Adipocyte (in vitro differentiated cells): Measurements from ENCODE around the gene RBM42.
A peak's percentile ranks its signal among the peaks of the same experiment; 100 is the strongest.
"Not testable (repeated sequence)": the region's sequence is repeated elsewhere in the genome, so short reads cannot be mapped to it uniquely, and the experiment has no call there.

Experiments used
- DNase-seq: peaks from one replicate; pipeline ENCODE4 v3.0.0-alpha.2; 2015; ENCODE audit warnings: low read depth
- H3K27me3 ChIP-seq: replicated peaks from 2 replicates; pipeline ENCODE4 v1.7.0; 2013; ENCODE audit warnings: mild to moderate bottlenecking, low read length, moderate library complexity; ENCODE audit not compliant: control insufficient read depth, insufficient read depth
- H3K36me3 ChIP-seq: 2 replicates; pipeline ENCODE4 v1.7.0; 2013; ENCODE audit warnings: low read length, mild to moderate bottlenecking, moderate library complexity; ENCODE audit not compliant: control insufficient read depth, insufficient read depth, severe bottlenecking
- H3K4me1 ChIP-seq: 2 replicates; pipeline ENCODE4 v1.7.0; 2013; ENCODE audit warnings: mild to moderate bottlenecking, low read length, moderate library complexity; ENCODE audit not compliant: control insufficient read depth, insufficient read depth
- H3K4me3 ChIP-seq: 2 replicates; pipeline ENCODE4 v1.7.0; 2013; ENCODE audit warnings: mild to moderate bottlenecking, low read length, moderate library complexity
- H3K9ac ChIP-seq: 2 replicates; pipeline ENCODE4 v1.7.0; 2013; ENCODE audit warnings: mild to moderate bottlenecking, low read length, moderate library complexity
- H3K9me3 ChIP-seq: 2 replicates; pipeline ENCODE4 v1.7.0; 2013; ENCODE audit warnings: mild to moderate bottlenecking, low read length, moderate library complexity; ENCODE audit not compliant: control insufficient read depth

Gene RBM42

GRCh38 chr19:35642312-35642711 lies 13.5 kb downstream of the RBM42 start:
- H3K36me3 ChIP-seq = peaks cover 11% of the 10 kb centered on the region
- no peaks in the 10 kb centered on the region for H3K9me3 ChIP-seq
- no peak overlapping the region for H3K4me3 ChIP-seq
- peaks cover 8% of the 10 kb centered on the region for H3K4me1 ChIP-seq
- DNase-seq = no peak
- no peak overlapping the region for H3K9ac ChIP-seq
- no peaks in the 10 kb centered on the region for H3K27me3 ChIP-seq

- Histone ChIP-seq H3K9ac (peak overlapping the region; percentile 77), H3K4me1 (peaks cover 8% of the 10 kb centered on the region), H3K27me3 (no peaks in the 10 kb centered on the region), H3K36me3 (peaks cover 6% of the 10 kb centered on the region), H3K9me3 (no peaks in the 10 kb centered on the region), H3K4me3 (peak overlapping the region; percentile 81)
- no peak for DNase-seq
Measured at GRCh38 chr19:35642798-35643254, 14.0 kb downstream of the RBM42 start.

GRCh38 chr19:35643255-35644205 lies 14.7 kb downstream of the RBM42 start:
- Histone ChIP-seq H3K9ac (peak overlapping the region; percentile 77), H3K4me3 (peak overlapping the region; percentile 81), H3K4me1 (peaks cover 8% of the 10 kb centered on the region), H3K36me3 (no peaks in the 10 kb centered on the region), H3K27me3 (no peaks in the 10 kb centered on the region), H3K9me3 (no peaks in the 10 kb centered on the region)
- DNase-seq = peak; percentile 82

- Histone ChIP-seq H3K9me3 (no peaks in the 10 kb centered on the region), H3K4me1 (peaks cover 12% of the 10 kb centered on the region), H3K36me3 (no peaks in the 10 kb centered on the region), H3K9ac (peak overlapping the region; percentile 83), H3K27me3 (no peaks in the 10 kb centered on the region), H3K4me3 (peak overlapping the region; percentile 81)
- DNase-seq = peak; percentile 96
Measured at GRCh38 chr19:35644206-35644986, 15.6 kb downstream of the RBM42 start.

- peak; percentile 78 for DNase-seq
- peak overlapping the region; percentile 81 for H3K4me3 ChIP-seq
- H3K9ac ChIP-seq = peak overlapping the region; percentile 83
- peaks cover 13% of the 10 kb centered on the region for H3K4me1 ChIP-seq
- H3K9me3 ChIP-seq = no peaks in the 10 kb centered on the region
- H3K27me3 ChIP-seq = no peaks in the 10 kb centered on the region
- H3K36me3 ChIP-seq = no peaks in the 10 kb centered on the region
Measured at GRCh38 chr19:35644987-35645679, 16.3 kb downstream of the RBM42 start.

GRCh38 chr19:35645680-35646511 lies 17.1 kb downstream of the RBM42 start:
- Histone ChIP-seq H3K36me3 (peaks cover 3% of the 10 kb centered on the region), H3K4me3 (no peak overlapping the region), H3K27me3 (no peaks in the 10 kb centered on the region)

GRCh38 chr19:35648017-35648961 lies 19.5 kb downstream of the RBM42 start, which contains the start of gene COX6B1:
COX6B1 (plus strand) TSS chr19:35648323; CDS start chr19:35651244, 2,921 bp downstream.
- peaks cover 13% of the 10 kb centered on the region for H3K4me1 ChIP-seq
- peak within 1 kb of the TSS; percentile 99 for H3K4me3 ChIP-seq
- peaks cover 20% of the 10 kb centered on the region for H3K36me3 ChIP-seq
- no peaks in the 10 kb centered on the region for H3K27me3 ChIP-seq
- peak; percentile 99 for DNase-seq
- no peaks in the 10 kb centered on the region for H3K9me3 ChIP-seq
- H3K9ac ChIP-seq = peak within 1 kb of the TSS; percentile 94

More at GRCh38 chr19:35645680-35646511, 17.1 kb downstream of the RBM42 start:
- Histone ChIP-seq H3K9me3 (no peaks in the 10 kb centered on the region), H3K4me1 (peaks cover 13% of the 10 kb centered on the region), H3K9ac (peak overlapping the region; percentile 6)
- no peak for DNase-seq

GRCh38 chr19:35650581-35650980 lies 21.7 kb downstream of the RBM42 start:
- H3K36me3 ChIP-seq = peaks cover 39% of the 10 kb centered on the region
- DNase-seq = no peak
- no peak overlapping the region for H3K4me3 ChIP-seq
- peaks cover 5% of the 10 kb centered on the region for H3K4me1 ChIP-seq
- no peak overlapping the region for H3K9ac ChIP-seq
- H3K9me3 ChIP-seq = no peaks in the 10 kb centered on the region
- no peaks in the 10 kb centered on the region for H3K27me3 ChIP-seq

- H3K9me3 ChIP-seq, H3K4me1 ChIP-seq, DNase-seq, H3K9ac ChIP-seq, H3K27me3 ChIP-seq, H3K4me3 ChIP-seq: not testable (repeated sequence)
- H3K36me3 ChIP-seq = peaks cover 79% of the 10 kb centered on the region
Measured at GRCh38 chr19:35654828-35655227, 26.0 kb downstream of the RBM42 start.
